Testis (tissue), 3 donors: Measurements from ENCODE around the gene TRIM29. TPM values are rescaled to one million over a fixed set of nuclear protein-coding genes. Genes with fewer than 3 reads are reported as not detected.

Source experiments
- DNase-seq: peaks from one replicate; pipeline ENCODE4 v3.0.0-alpha.2; 2019
- H3K27ac ChIP-seq, 2 donors: fragments of 200-600 bp; sonication (generic); one replicate each; pipeline ENCODE4 v1.5.1; 2019
- H3K27me3 ChIP-seq: fragments of 200-600 bp; sonication (generic); one replicate; pipeline ENCODE4 v1.5.1; 2019
- H3K36me3 ChIP-seq: fragments of 200-600 bp; sonication (generic); one replicate; pipeline ENCODE4 v1.5.1; 2017; ENCODE audit warnings: low read depth; ENCODE audit errors: missing control alignments
- H3K4me1 ChIP-seq: fragments of 200-600 bp; sonication (generic); one replicate; pipeline ENCODE4 v1.5.1; 2019
- H3K4me3 ChIP-seq, 2 donors: fragments of 200-600 bp; sonication (generic); one replicate each; pipeline ENCODE4 v1.5.1; 2017 to 2019
- H3K9me3 ChIP-seq: fragments of 200-600 bp; sonication (generic); one replicate; pipeline ENCODE4 v1.5.1; 2017
- POLR2A ChIP-seq: fragments of 450-650 bp; IDR thresholded peaks from one replicate; pipeline ENCODE4 v1.6.1; 2017; ENCODE audit warnings: antibody characterized with exemption, mild to moderate bottlenecking, moderate library complexity
- WGBS, 2 donors: methylation state at CpG; one replicate each; pipeline ENCODE4 v1.1.5; 2018; 5-methylcytosine and 5-hydroxymethylcytosine counted together
- intact Hi-C: fragments of 100-400 bp; cut with DNase I; formaldehyde crosslinking; loops from one replicate; pipeline ENCODE4 v1.15.1; 2023; ENCODE audit warnings: low total_unique reads
- polyA plus RNA-seq: library from polyadenylated mRNA; stranded (reverse); fragments of 350-450 nt; fragmentation: Illumina TruSeq; extraction: RNeasy Lipid Tissue Mini Kit (QIAGEN cat#74804); gene quantifications from one replicate; pipeline ENCODE4 v1.2.3, GENCODE V29; 2014; ENCODE audit warnings: low read depth, low replicate concordance; ENCODE audit not compliant: insufficient read depth
- total RNA-seq, 2 donors: library from RNA; depleted of rRNA; stranded (reverse); fragments of >200 nt; gene quantifications; one replicate each; pipeline ENCODE4 v1.2.3, GENCODE V29; 2016
- TF ChIP-seq, protein P1 (sequence below), 3 experiments: fragments of 450-650 bp in 2 of 3; fragments of 200-600 bp in 1 of 3; sonication (generic) in 1 of 3; IDR thresholded peaks; one replicate each; pipeline ENCODE4 v1.5.1; 2016 to 2019; ENCODE audit warnings: antibody characterized with exemption in 3 of 3, mild to moderate bottlenecking in 2 of 3, moderate library complexity in 1 of 3

The TRIM29 gene
- total and polyA plus RNA-seq, 3 donors from 2014 or later, result 11.6 to 18.2 (median 12.3) TPM

DNA sequence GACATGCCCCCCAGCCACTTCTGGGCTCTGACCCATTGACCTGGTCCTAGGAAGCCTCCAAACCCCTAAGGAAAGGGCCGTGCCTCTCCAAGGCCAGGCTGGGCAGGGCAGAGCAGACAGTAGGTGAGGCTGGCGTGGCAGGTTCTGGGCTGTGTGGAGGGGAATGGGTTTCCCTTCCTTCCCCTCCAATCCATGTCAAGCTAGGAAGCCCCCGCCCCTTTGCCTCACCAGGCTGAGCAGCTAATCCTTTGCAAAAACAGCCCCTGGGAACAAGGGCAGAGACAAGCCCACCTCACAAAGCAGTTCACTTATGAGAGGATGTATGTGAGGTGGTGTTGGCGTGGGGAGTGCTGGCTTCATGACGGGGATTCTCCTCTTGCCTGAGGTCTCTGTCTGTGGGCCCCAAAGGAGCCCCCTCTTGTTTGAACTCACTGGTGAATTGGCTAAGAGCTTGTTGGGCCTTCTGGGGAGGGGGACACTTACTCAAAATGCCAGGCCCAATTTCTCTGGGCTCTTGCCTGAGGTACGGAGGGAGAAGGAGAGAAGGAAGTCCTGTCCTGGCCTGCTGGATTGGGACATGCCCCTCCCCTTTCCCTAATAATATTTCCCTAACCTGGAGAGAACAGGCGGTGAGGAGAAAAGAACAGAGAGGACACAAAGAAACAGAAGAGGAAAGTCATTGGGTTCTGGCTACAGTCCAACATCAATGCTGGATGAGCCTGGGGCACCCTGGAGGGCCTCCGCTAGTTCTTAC, 1.6 kb upstream of the TRIM29 start:
- intact Hi-C loops, result no loop called here
- H3K27me3 ChIP-seq, result no peaks in the 10 kb centered on the region
- H3K27ac ChIP-seq, result no peak overlapping the region
- DNase-seq, result no peak
- 87 to 92% methylated on average over 8 of the region's 8 CpGs for WGBS, 2 donors
- H3K4me3 ChIP-seq, result no peak overlapping the region
- H3K9me3 ChIP-seq, result no peaks in the 10 kb centered on the region
- no peak for TF ChIP-seq POLR2A
- TF ChIP-seq, protein P1, sequence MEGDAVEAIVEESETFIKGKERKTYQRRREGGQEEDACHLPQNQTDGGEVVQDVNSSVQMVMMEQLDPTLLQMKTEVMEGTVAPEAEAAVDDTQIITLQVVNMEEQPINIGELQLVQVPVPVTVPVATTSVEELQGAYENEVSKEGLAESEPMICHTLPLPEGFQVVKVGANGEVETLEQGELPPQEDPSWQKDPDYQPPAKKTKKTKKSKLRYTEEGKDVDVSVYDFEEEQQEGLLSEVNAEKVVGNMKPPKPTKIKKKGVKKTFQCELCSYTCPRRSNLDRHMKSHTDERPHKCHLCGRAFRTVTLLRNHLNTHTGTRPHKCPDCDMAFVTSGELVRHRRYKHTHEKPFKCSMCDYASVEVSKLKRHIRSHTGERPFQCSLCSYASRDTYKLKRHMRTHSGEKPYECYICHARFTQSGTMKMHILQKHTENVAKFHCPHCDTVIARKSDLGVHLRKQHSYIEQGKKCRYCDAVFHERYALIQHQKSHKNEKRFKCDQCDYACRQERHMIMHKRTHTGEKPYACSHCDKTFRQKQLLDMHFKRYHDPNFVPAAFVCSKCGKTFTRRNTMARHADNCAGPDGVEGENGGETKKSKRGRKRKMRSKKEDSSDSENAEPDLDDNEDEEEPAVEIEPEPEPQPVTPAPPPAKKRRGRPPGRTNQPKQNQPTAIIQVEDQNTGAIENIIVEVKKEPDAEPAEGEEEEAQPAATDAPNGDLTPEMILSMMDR (IDR thresholded peaks at IDR 0.05), result no peak
- no peaks in the 10 kb centered on the region for H3K4me1 ChIP-seq
- H3K36me3 ChIP-seq, result no peaks in the 10 kb centered on the region

DNA sequence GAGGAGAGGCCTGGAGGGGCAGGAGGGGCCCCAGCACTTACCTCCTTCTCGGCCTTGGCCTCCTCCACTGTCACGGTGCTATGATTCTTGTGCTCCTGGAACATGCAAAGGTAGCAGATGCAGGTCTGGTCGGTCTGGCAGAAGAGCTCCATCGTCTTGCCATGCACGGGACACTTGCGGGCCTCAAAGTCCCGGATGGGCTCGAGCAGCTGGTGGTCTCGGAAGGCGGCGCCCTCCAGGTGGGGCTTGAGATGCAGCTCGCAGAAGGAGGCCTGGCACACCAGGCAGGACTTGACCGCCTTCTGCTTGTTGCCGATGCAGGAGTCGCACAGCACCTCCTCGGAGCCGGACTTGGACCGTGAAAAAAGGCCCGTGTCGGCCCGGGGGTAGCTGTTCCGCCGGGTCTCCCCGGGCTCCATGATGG, 714 bp downstream of the TRIM29 start:
- no peaks in the 10 kb centered on the region for H3K27me3 ChIP-seq
- no peaks in the 10 kb centered on the region for H3K9me3 ChIP-seq
- DNase-seq, result peak; percentile 33
- H3K27ac ChIP-seq, result no peak overlapping the region
- no peaks in the 10 kb centered on the region for H3K36me3 ChIP-seq
- peak overlapping the region; percentile 37 to 51 for H3K4me3 ChIP-seq
- intact Hi-C loops, result no loop called here
- TF ChIP-seq POLR2A, result no peak
- TF ChIP-seq, protein P1 (IDR thresholded peaks at IDR 0.05), result no peak
- 54 to 96% methylated on average over 10 to 17 of the region's 24 CpGs for WGBS, 2 donors
- H3K4me1 ChIP-seq, result no peaks in the 10 kb centered on the region

DNA sequence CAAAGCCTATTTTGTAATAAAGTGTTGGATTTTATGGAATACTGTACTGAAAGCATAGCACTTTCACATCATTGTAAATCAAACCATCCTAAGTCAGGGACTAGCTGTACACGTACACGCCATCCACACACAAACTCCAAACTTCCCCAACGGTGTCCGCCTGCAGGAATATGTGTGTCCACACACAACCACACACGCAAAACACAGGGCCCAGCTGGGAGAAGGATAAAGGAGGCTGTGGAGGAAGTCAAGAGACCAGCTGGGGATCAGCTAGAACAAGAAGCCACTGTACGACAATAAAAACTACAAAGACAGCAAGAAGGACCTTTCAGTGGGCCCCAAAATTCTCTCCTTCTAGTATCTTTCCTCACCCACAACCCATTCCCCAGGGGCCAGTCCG, 1.6 kb downstream of the TRIM29 start:
- TF ChIP-seq, protein P1 (IDR thresholded peaks at IDR 0.05), result no peak
- TF ChIP-seq POLR2A, result no peak
- intact Hi-C loops, result no loop called here
- no peak overlapping the region for H3K27ac ChIP-seq
- no peak overlapping the region for H3K4me3 ChIP-seq
- no peaks in the 10 kb centered on the region for H3K9me3 ChIP-seq
- WGBS, 2 donors, result 83 to 89% methylated on average over 7 of the region's 7 CpGs
- peak; percentile 2 for DNase-seq
- H3K4me1 ChIP-seq, result no peaks in the 10 kb centered on the region
- no peaks in the 10 kb centered on the region for H3K27me3 ChIP-seq
- H3K36me3 ChIP-seq, result no peaks in the 10 kb centered on the region

DNA sequence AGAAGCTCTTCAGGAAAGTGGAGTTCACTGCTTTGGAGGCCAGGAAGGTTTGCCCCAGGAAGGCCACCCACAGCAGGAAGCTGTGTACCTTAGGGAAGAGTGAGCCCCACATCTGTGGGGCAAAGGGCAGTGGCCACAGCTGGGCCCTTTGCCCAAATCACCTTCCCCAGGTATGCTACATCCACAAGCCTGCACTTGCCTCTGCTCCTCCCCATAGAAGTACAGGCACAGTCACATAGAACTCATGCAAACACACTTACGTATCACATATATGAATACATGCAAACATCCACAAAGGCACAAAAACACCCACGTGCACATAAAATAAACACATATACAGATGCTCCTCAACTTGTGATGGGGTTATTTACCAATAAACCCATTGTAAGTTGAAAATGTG, 2.1 kb downstream of the TRIM29 start:
- WGBS, 2 donors, result 82 to 95% methylated on average over 2 of the region's 2 CpGs
- Histone ChIP-seq H3K4me3 (no peak overlapping the region), H3K36me3 (no peaks in the 10 kb centered on the region), H3K4me1 (no peaks in the 10 kb centered on the region), H3K9me3 (no peaks in the 10 kb centered on the region), H3K27ac (no peak overlapping the region), H3K27me3 (no peaks in the 10 kb centered on the region)
- DNase-seq, result no peak
- intact Hi-C loops, result no loop called here
- TF ChIP-seq, protein P1 (IDR thresholded peaks at IDR 0.05), result no peak
- TF ChIP-seq POLR2A, result no peak

DNA sequence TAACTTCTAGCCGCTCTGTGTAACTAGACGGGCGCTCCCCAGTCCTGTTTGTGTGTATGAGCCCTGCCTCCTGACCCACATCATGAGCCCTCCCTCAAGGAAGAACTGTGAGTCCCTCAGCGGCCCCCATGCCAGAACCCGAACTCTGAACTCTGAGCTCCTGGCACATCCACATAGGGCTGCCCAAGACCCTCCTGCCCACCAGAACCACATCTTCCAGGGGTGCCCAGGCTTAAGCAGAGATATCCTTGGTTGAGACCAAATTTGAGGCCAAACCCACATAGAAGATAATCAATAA, 3.0 kb downstream of the TRIM29 start:
- Histone ChIP-seq H3K9me3 (no peaks in the 10 kb centered on the region), H3K36me3 (no peaks in the 10 kb centered on the region), H3K27me3 (no peaks in the 10 kb centered on the region), H3K4me1 (no peaks in the 10 kb centered on the region), H3K4me3 (no peak overlapping the region), H3K27ac (no peak overlapping the region)
- TF ChIP-seq, protein P1 (IDR thresholded peaks at IDR 0.05), result no peak
- TF ChIP-seq POLR2A, result no peak
- intact Hi-C loops, result no loop called here
- peak; percentile 4 for DNase-seq
- 80 to 90% methylated on average over 1 to 5 of the region's 5 CpGs for WGBS, 2 donors
